GM10266 (cell line): ENCODE measurements around the gene IL33.

ENCODE experiments used
- DNase-seq: peaks from one replicate; pipeline ENCODE4 v3.0.0; 2012; ENCODE audit errors: extremely low spot score
- CTCF ChIP-seq: IDR thresholded peaks from 2 replicates; pipeline ENCODE4 v1.5.1; 2012; ENCODE audit warnings: mild to moderate bottlenecking, low read depth; ENCODE audit not compliant: control insufficient read depth, insufficient read depth; ENCODE audit errors: missing control alignments

Gene IL33

GRCh38 chr9:6216002-6216401 is 395 bp downstream of the IL33 start:
- TF ChIP-seq CTCF: no peak
- DNase-seq: no peak

DNA sequence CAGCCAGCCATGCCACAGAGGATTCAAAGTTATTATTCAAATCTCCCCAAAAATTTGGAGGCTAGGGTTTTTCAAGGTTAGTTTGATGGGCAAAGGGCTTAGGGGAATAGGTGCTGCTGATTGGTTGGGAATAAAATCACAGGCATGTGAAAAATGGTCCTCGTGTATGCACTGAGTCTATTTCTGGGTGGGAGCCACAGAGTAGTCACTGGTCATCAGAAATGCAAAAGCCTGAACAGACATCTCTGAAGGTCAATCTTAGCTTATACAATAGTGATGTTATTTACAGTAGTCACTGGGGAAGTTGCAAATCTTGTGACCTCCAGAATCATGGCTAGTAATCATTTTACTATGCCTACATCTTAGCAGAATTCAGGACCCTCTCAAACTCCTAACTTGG is 1.3 kb downstream of the IL33 start:
- no peak for TF ChIP-seq CTCF
- DNase-seq: no peak

- no peak for DNase-seq
- TF ChIP-seq CTCF: no peak
These were observed 2.5 kb downstream of the IL33 start for GRCh38 chr9:6218099-6218502.

DNA sequence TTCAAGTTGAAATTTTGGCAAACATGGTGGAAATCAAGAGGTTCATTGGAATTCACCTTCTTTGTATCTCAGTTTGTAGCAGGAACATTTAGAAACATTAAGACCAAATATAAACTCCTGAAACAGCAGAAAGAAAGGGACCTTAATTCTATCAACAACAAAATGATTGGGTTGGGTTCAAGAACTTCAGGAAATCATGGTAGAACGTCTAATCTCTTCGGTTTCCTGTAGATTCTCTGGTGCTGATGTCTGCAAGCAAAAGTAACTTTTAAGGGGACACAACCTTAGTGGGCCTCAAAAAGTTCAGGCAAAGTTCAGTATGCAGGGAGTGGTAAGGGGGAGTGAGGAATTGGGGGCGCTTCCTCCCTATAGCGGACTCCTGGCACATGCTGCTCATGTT is 3.4 kb downstream of the IL33 start:
- TF ChIP-seq CTCF: no peak
- no peak for DNase-seq

DNA sequence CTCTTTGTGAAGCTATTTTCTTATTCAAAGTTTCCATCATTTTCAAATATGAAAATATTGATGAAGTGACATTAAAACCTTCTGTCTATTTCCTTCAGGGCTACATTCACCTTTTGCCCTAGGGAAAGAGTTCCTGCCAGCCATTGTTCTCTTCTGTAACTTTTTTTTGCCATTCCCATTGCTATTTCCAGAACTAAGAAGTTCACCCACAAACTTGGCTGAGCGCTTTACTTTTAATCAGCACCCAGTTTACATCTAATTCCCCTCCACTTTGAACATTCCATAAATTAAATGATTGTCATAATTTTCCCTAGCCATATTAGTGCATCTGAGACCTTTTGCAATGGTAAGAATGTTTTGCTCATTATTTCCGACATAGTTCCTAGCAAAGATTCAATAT is 4.4 kb downstream of the IL33 start:
- no peak for DNase-seq
- no peak for TF ChIP-seq CTCF

DNA sequence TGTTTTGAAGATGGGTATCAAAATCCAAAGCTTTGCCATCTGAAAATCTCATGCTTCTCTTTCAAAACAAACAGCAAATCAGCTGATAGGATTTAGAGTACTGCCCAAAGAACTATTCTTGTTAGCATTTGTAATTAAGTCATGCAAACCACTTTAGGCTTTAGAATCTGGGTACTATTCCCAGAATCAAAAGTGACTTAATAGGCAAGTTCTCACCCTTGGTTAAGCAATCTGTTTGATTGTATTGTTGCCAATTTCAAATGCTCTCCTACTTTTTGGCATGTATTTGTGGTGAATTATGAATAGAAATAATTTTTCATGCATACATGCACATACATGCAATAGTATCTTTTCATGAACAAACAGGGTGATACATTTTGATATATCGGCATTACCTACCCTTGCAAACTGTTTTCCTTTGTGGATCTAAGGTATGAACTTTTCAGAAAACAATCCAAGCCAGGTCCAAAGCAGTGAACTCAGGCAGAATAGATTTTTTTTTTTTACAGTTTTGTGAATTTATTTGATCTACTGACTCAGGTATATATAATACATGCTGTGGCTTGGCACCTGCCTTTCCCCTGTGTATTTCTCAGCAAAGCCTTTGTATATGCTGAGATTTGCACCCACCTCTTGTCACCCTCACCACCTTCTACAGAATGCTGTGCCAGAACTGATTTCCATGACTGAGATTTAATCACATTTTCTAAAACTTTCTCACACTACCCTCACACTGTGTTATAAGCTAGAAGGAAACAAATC is 9.0 kb downstream of the IL33 start:
- no peak for DNase-seq
- TF ChIP-seq CTCF: no peak

- TF ChIP-seq CTCF: no peak
- DNase-seq: no peak
These were observed 11.1 kb downstream of the IL33 start for GRCh38 chr9:6226696-6227095.
